Heart left ventricle (tissue), 13 donors: Measurements from ENCODE around the gene UGT1A6.

Source experiments
- POLR2A ChIP-seq, 2 donors: fragments of 450-650 bp; IDR thresholded peaks; one replicate each; pipeline ENCODE4 v1.6.1; 2017; ENCODE audit warnings: antibody characterized with exemption in 2 of 2, mild to moderate bottlenecking in 2 of 2, moderate library complexity in 2 of 2
- TF ChIP-seq, protein P1 (sequence below), 12 donors: fragments of 200-600 bp; sonication (generic) in 4 of 12; IDR thresholded peaks; one replicate each; pipeline versions ENCODE4 v1.5.0 to v1.8.0; 2018 to 2022; ENCODE audit warnings: antibody characterized with exemption in 12 of 12, mild to moderate bottlenecking in 5 of 12
- donor health status: ischemic (EF 13 %, LVEDD 7.1; RV severe dilation, severe dysfunction).
- donor health status: DM: no; HTN: yes; CAD: no.
- donor health status: DM: no; HTN: no; CAD: no.
- donor health status: ischemic (EF 25% LVEDD 6.9; RV normal size, moderate dysfunction).
- donor health status: ischemic (EF 25% LVEDD 5.7; RV mildly dilated, moderate dysfunction).
- donor health status: ischemic (EF 35%, LVEDD 5.7; RV mildly dilated, moderate dysfunction).
- donor health status: nonischemic (EF 11% LVEDD 7.7; RV severe dilation, severe dysfunction).
- donor health status: DM: yes; HTN: yes; CAD: no.
- donor health status: PGD.
- donor health status: ischemic (EF 29% LVEDD 5.4; RV normal size, mild dysfunction).
- donor health status: nonischemic (EF 23%, LVEDD 6.1; RV moderate dilation, normal function).

DNA sequence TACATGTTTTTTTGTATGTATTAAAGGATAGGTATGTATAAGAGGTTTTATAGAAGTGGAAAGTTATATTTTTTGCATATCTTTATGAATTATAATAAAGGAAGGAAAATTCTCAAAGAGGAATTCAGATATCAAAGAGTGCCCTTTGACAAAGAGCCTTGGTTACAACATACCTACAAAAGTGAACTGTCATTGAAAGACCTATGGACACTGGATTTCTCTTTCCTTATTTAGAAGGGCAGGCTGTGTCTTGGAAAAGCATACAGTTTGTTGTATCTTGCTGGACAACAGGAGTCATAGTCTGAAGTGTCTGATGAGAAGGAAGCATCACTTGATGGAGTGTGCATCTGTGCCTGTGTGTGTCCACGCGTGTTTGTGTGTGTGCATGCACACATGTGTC, 41.3 kb upstream of the UGT1A6 start:
- TF ChIP-seq, protein P1, sequence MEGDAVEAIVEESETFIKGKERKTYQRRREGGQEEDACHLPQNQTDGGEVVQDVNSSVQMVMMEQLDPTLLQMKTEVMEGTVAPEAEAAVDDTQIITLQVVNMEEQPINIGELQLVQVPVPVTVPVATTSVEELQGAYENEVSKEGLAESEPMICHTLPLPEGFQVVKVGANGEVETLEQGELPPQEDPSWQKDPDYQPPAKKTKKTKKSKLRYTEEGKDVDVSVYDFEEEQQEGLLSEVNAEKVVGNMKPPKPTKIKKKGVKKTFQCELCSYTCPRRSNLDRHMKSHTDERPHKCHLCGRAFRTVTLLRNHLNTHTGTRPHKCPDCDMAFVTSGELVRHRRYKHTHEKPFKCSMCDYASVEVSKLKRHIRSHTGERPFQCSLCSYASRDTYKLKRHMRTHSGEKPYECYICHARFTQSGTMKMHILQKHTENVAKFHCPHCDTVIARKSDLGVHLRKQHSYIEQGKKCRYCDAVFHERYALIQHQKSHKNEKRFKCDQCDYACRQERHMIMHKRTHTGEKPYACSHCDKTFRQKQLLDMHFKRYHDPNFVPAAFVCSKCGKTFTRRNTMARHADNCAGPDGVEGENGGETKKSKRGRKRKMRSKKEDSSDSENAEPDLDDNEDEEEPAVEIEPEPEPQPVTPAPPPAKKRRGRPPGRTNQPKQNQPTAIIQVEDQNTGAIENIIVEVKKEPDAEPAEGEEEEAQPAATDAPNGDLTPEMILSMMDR (IDR thresholded peaks at IDR 0.05): no peak
- no peak for TF ChIP-seq POLR2A (IDR thresholded peaks at IDR 0.05)
